Nephron (organoid): Measurements from ENCODE around the gene POC1A.

ENCODE experiments used
- H3K27ac Mint-ChIP-seq, 3 experiments: 2 replicates each; pipeline ENCODE4 v1.8.0; 2020; ENCODE audit warnings: mixed read lengths in 3 of 3, mild to moderate bottlenecking in 2 of 3, moderate library complexity in 1 of 3
- H3K27me3 Mint-ChIP-seq: 2 replicates; pipeline ENCODE4 v1.8.0; 2021; ENCODE audit warnings: low read depth, mild to moderate bottlenecking, moderate library complexity, mixed read lengths
- H3K36me3 Mint-ChIP-seq: 2 replicates; pipeline ENCODE4 v1.8.0; 2020; ENCODE audit warnings: low read depth, mixed read lengths
- H3K4me1 Mint-ChIP-seq: 2 replicates; pipeline ENCODE4 v1.8.0; 2020; ENCODE audit warnings: mixed read lengths
- H3K4me3 Mint-ChIP-seq, 3 experiments: 2 replicates each; pipeline ENCODE4 v1.8.0; 2020; ENCODE audit warnings: mild to moderate bottlenecking in 3 of 3, mixed read lengths in 3 of 3, moderate library complexity in 2 of 3
- H3K9me3 Mint-ChIP-seq: 2 replicates; pipeline ENCODE4 v1.8.0; 2020; ENCODE audit warnings: mixed read lengths
- CTCF ChIP-seq, 3 experiments: fragments of 200-600 bp; sonication (generic); IDR thresholded peaks; one replicate each; pipeline ENCODE4 v1.5.0; 2021; ENCODE audit warnings: antibody characterized with exemption in 3 of 3; ENCODE audit not compliant: unreplicated experiment in 3 of 3

Gene POC1A

GRCh38 chr3:52176180-52176752, 22.0 kb upstream of the POC1A start:
- peaks cover 15% of the 10 kb centered on the region for H3K4me1 Mint-ChIP-seq
- H3K36me3 Mint-ChIP-seq = no peaks in the 10 kb centered on the region
- peak overlapping the region in 1 of 3 experiments; percentile 10 for H3K27ac Mint-ChIP-seq
- no peak for TF ChIP-seq CTCF (IDR thresholded peaks at IDR 0.05; ENCODE audit: unreplicated experiment in 3 of 3)
- no peak overlapping the region for H3K4me3 Mint-ChIP-seq
- H3K9me3 Mint-ChIP-seq = no peaks in the 10 kb centered on the region
- H3K27me3 Mint-ChIP-seq = peaks cover 17% of the 10 kb centered on the region

- H3K4me1 Mint-ChIP-seq = peaks cover 15% of the 10 kb centered on the region
- no peak overlapping the region for H3K4me3 Mint-ChIP-seq
- peaks cover 17% of the 10 kb centered on the region for H3K27me3 Mint-ChIP-seq
- no peak for TF ChIP-seq CTCF (IDR thresholded peaks at IDR 0.05; ENCODE audit: unreplicated experiment in 3 of 3)
- no peaks in the 10 kb centered on the region for H3K36me3 Mint-ChIP-seq
- no peak overlapping the region for H3K27ac Mint-ChIP-seq
- no peaks in the 10 kb centered on the region for H3K9me3 Mint-ChIP-seq
Observed at GRCh38 chr3:52175416-52176179, 21.4 kb upstream of the POC1A start.

- Mint-ChIP-seq H3K9me3 (no peaks in the 10 kb centered on the region), H3K4me1 (peaks cover 15% of the 10 kb centered on the region), H3K27me3 (peaks cover 17% of the 10 kb centered on the region), H3K4me3 (no peak overlapping the region), H3K27ac (no peak overlapping the region), H3K36me3 (no peaks in the 10 kb centered on the region)
- TF ChIP-seq CTCF (IDR thresholded peaks at IDR 0.05; ENCODE audit: unreplicated experiment in 3 of 3) = no peak
Observed at GRCh38 chr3:52174896-52175295, 20.7 kb upstream of the POC1A start.

GRCh38 chr3:52173101-52173500, 18.9 kb upstream of the POC1A start:
- Mint-ChIP-seq H3K27me3 (peaks cover 16% of the 10 kb centered on the region), H3K4me1 (peaks cover 15% of the 10 kb centered on the region), H3K27ac (no peak overlapping the region), H3K9me3 (no peaks in the 10 kb centered on the region), H3K4me3 (no peak overlapping the region), H3K36me3 (no peaks in the 10 kb centered on the region)
- no peak for TF ChIP-seq CTCF (IDR thresholded peaks at IDR 0.05; ENCODE audit: unreplicated experiment in 3 of 3)

- no peak for TF ChIP-seq CTCF (IDR thresholded peaks at IDR 0.05; ENCODE audit: unreplicated experiment in 3 of 3)
- H3K4me1 Mint-ChIP-seq = peaks cover 15% of the 10 kb centered on the region
- H3K27ac Mint-ChIP-seq = no peak overlapping the region
- H3K4me3 Mint-ChIP-seq = no peak overlapping the region
- H3K9me3 Mint-ChIP-seq = no peaks in the 10 kb centered on the region
- H3K27me3 Mint-ChIP-seq = peaks cover 9% of the 10 kb centered on the region
- H3K36me3 Mint-ChIP-seq = no peaks in the 10 kb centered on the region
Observed at GRCh38 chr3:52172262-52172757, 18.1 kb upstream of the POC1A start.
